Activated effector memory CD4-positive, alpha-beta T cell treated with anti-CD3 and anti-CD28 coated beads, Interleukin-2, amount 50 U/mL, for 16 hours (primary cell): ENCODE measurements around the gene TNFSF4.
"Not testable (repeated sequence)": the region's sequence is repeated elsewhere in the genome, so short reads cannot be mapped to it uniquely, and the experiment has no call there.

Source experiments
- DNase-seq: peaks from one replicate; pipeline ENCODE4 v3.0.0-alpha.2; 2020

Gene TNFSF4

DNA sequence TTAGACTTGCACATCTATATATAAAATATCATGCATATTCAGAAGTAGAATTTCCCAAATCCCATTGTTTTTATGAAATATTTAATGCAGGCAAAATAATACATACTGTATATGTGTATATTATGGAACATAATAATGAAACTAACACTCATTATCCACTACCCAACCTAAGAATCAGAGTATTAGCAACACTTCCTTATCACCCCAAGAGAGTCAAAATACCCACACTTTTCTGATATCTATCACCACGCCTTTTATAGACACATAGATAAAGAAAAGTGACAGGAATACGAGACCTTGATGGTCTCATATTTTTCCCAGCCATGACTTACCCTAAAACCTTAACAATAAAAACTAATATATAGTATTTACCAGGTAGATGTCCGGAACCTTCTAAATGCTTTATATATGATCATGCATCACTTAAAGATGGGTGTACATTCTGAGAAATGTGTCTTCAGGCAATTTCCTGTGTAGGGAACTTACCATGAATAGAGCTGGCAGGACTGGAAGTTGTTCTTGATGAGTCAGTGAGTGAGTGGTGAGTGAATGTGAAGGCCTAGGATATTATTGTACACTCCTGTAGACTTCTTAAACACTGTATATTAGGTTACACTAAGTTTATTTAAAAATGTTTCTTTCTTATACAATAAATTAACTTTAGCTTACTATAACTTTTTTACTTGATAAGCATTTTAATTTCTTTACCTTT is 45.5 kb downstream of the TNFSF4 start:
- DNase-seq = no peak

DNA sequence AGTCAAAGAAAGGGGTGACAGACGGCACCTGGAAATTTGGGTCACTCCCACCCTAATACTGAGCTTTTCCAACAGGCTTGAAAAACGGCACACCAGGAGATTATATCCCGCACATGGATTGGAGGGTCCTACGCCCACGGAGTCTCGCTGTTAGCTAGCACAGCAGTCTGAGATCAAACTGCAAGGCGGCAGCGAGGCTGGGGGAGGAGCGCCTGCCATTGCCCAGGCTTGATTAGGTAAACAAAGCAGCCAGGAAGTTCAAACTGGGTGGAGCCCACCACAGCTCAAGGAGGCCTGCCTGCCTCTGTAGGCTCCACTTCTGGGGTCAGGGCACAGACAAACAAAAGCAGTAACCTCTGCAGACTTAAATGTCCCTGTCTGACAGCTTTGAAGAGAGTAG is 53.2 kb downstream of the TNFSF4 start:
- not testable (repeated sequence) for DNase-seq

DNA sequence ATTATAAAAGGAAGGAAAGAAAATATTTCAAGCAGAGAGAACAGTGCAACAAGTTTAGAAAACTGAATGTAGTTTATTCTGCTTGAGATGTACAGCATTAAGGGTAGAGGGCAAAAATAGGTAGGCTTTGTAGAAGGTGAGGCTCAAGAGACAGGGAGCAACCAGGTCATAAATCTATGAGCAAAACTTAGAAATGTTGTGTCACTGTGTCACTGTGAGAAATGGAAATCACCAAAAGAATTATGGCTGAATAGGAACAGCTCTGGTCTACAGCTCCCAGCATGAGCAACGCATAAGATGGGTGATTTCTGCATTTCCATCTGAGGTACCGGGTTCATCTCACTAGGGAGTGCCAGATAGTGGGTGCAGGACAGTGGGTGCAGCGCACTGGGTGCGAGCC is 53.6 kb downstream of the TNFSF4 start:
- no peak for DNase-seq

DNA sequence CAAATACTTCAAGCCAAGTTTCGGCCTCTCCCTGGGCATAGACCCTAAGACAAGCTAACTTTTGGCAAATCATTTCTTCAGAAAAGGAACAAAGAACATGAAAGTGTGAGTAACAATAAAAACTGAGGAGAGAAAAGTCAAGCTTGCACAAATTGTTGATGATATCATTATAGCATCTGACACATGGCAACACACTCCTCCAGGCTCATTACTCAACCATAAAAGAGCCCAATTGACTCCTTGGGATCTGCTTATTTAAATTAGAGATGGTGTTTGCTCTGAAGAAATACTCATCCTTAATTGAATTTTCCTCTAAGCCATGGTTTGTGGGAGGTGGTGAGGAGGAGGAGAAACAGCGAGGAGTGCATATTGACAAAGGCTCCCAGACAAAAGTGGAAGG is 54.5 kb downstream of the TNFSF4 start:
- DNase-seq = no peak

DNA sequence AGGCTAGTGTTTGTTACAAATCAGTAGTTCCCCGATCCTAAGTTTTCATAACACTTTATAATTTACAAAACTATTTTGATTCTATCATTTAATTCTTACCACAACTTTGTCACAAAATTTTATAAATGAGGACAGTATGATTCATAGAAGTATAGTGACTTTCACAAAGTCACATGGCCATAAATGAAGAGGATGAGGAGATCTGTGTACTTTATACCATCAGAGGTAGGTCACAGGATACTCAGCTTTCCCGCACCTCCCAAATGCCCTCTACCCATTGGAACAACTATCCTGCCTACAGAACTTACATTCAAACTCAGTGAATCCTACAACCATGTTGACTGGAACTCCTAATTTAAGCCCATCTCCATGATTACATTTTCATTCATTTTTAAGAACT is 56.3 kb downstream of the TNFSF4 start:
- DNase-seq = no peak

DNA sequence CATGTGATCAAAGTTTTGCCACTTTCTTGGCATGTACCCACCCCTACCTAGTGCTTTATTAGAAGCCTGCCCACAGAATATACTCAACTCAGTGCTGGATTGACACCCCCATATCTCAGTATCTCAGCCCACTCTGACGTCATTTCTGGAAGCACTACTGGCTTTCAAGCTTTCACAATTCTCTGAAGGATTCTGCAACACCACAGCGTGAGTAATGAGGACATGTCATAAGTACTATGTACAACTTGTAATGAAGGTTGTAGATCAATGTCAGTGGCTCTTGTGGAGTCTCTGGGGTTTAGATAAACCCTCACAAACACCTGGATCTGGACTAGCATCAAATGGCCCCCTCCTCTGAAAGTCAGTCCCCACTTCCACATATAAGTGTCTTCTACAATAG is 57.2 kb downstream of the TNFSF4 start:
- no peak for DNase-seq

DNA sequence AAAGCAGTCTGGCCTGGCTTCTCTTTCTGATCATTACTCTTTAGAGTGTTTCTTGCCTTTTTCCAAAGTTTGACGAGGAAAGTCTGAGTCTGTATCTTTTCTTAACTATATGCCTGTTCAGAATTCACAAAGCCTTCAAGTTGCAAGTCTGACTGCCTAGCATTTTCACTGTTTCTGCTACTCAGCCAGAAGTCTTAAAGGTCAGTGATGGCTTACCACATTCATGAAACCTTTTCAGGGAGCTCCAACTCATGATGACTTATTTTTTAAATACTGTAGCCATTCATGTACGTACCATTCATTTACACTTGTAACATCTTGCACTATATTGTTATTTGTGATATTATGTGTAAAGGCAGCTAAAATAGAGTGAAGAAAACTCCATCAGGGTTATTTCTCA is 58.2 kb downstream of the TNFSF4 start:
- no peak for DNase-seq

DNA sequence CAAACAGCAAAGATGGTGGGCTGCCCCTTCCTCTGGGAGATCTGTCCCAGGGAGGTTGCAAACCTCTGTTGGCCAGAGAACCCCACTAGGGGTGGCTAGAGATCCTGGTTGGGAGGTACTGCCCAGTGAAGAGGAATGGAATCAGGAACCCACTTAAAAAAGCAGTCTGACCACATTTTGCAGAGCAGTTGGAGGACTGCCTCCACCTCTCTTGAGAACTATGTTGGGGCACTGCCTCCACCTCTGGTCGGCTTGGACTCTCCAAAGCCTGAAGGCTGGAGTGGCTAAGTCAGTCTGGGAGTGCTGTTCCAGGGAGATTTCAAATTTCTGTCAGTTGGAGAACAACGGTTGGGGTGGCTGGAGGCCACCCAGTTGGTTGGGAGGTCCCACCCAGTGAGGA is 58.6 kb downstream of the TNFSF4 start:
- no peak for DNase-seq

DNA sequence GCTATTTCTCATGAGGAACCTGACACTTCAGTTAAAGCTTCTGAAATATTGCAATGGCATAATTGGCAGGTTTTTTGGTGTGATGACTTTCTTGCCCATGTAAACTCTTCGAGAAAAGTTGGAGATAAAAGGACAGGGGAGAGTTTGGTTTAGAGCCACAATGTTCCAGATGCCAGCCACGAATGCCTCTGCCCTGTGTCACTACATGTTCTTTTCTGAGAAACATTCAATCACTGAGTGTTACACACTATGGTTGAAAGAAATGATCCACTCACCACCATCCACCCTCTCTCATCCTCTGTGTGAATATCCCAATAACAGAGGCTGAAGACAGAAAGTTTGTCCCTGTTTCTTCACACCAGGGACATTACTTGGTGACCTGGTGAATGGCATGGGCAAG is 66.4 kb downstream of the TNFSF4 start:
- DNase-seq = no peak

DNA sequence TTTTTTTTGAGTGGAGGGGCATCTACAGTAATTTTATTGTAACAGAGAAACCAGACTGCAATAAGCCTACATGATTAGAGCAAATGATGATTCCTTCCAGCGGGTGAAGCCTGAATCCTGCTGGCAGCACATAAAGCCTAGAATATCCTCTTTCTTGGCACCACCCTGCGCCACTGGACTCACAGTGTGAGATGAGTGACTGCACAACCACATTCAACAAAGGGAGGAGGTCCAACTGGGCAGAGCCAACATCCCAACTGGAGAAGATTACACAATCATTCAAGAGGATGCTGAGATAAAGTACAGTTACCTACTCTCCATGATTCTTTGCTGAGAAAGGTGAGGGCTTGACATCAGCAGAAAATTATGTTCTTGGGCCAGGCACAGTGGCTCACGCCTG is 67.4 kb downstream of the TNFSF4 start:
- no peak for DNase-seq

DNA sequence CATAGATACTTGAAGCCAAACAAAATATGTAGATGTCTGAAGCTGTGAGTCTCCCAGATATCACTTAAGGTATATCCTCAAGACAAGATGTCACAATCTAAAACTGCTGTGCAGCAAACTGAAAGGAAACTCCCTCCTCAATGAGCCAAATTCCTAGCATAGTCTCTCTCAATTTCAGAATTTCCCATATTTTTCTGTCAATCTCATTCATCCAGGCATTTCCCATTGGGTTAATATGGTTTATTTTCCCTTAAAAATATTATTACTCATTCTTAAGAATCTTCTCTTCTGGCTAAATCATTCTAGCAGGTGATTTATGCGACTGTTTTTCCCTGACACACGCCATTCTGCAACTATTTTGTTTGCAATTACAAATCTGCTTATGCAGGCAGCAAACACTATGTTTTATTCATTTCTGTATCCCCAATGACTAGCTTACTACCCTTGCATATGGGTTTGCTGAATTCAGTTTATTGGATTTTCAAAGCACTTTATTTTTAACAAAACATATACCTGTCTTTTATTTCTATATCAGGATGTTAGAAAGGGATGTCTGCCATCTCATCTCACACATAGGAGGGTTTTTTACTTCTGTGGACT is 69.9 kb downstream of the TNFSF4 start:
- DNase-seq = no peak

DNA sequence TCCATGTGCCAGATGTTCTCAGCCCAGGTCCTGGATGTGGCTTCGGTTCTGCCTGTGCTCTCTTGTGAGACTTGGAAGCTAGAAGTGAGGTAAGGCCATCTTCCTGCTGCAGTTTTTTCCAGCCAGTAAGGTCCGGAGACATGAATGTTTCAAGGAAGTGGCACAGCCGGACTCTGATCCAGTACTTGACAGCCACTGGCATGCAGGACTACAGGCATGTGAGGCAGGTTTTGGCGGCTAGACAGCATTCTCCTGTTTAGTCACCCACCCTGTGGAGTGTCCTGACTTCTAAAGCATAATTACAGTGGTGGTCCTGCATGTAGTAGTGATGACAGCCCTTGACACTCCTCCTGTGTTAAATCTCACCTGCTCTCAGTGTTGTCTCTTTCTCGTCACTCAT is 72.3 kb downstream of the TNFSF4 start:
- DNase-seq = no peak

DNA sequence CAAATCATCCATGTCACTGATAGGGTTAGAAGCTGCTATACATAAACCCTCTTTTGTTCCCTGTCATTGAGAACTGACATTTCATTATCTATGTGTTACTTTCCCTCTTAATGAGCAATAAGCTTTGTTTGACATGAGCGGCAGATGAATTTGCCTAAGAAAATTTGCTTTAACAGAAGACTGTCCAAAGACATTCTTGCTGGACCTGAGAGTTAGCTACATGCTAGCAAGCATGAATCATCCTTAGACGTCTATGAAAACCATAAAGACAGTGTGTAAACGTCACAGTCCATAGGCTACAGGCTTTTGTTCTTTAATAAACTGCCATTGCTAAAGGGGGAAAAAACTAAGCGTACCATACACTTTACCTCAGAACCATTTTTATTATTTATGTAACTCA is 73.1 kb downstream of the TNFSF4 start:
- DNase-seq = no peak
